SJCRH30 (cell line): ENCODE data around the gene RGS11. TPM values are rescaled to one million over a fixed set of nuclear protein-coding genes. Genes with fewer than 3 reads are reported as not detected.

ENCODE experiments used
- DNase-seq, 2 experiments: peaks; one replicate each; pipeline ENCODE4 v3.0.0-alpha.2; 2015 to 2020
- H3K27ac ChIP-seq: fragments of 250-450 bp; sonication (Bioruptor Pico); 2 replicates; pipeline ENCODE4 v1.5.1; 2020; ENCODE audit warnings: mild to moderate bottlenecking, moderate library complexity
- H3K27me3 ChIP-seq: fragments of 250-450 bp; sonication (Bioruptor Pico); 2 replicates; pipeline ENCODE4 v1.5.1; 2020; ENCODE audit warnings: mild to moderate bottlenecking, moderate library complexity
- H3K36me3 ChIP-seq: fragments of 250-450 bp; sonication (Bioruptor Pico); 2 replicates; pipeline ENCODE4 v1.5.1; 2020; ENCODE audit warnings: mild to moderate bottlenecking, moderate library complexity
- H3K4me1 ChIP-seq: fragments of 250-450 bp; sonication (Bioruptor Pico); 2 replicates; pipeline ENCODE4 v1.5.1; 2020; ENCODE audit warnings: mild to moderate bottlenecking, moderate library complexity
- H3K4me3 ChIP-seq: fragments of 250-450 bp; sonication (Bioruptor Pico); 2 replicates; pipeline ENCODE4 v1.5.1; 2020; ENCODE audit warnings: mild to moderate bottlenecking, moderate library complexity
- H3K9me3 ChIP-seq: fragments of 250-450 bp; sonication (Bioruptor Pico); replicated peaks from 2 replicates; pipeline ENCODE4 v1.5.1; 2020; ENCODE audit warnings: mild to moderate bottlenecking, moderate library complexity
- total RNA-seq: library from RNA; depleted of rRNA; stranded (reverse); fragments of >200 nt; shearing (Covaris generic); gene quantifications from 2 replicates; pipeline ENCODE4 v1.2.3, GENCODE V29; 2014; rRNA removed

RGS11 gene
- total RNA-seq: not detected in 2 replicates

DNA sequence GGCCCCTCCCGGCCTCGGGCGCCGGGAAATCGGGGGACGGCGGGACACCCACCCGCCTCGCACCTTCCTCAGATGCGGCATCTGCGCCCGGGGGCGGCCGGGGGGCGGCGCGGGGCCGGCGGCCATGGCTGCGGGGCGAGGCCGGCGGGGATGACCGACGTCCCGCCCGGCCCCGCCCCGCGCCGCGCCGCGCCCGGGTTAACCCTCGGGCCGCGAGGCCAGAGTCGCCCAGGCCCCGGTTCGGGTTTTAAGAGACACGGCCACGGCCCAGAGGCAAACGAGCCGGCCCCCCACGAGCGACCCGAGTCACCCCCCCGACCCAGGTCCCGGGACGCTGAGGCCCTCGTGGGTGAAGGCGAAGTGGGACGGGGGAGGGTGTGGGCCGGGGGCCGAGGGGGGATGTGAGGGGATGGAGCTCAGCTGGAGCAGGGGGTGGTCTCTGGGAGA is at the start of gene RGS11:
Gene RGS11, minus strand, starts transcription at position 159 of the 447 bp plus-strand sequence. Its CDS starts 33 bp downstream, at position 126.
- Histone ChIP-seq H3K4me1 (peaks cover 2% of the 10 kb centered on the region; the same call in 1 of the 2 replicates), H3K27ac (no peak within 1 kb of the TSS), H3K36me3 (no peaks in the 10 kb centered on the region), H3K4me3 (no peak within 1 kb of the TSS), H3K9me3 (no peaks in the 10 kb centered on the region), H3K27me3 (no peaks in the 10 kb centered on the region)
- DNase-seq: no peak

GRCh38 chr16:324451-325334 is 48.9 kb upstream of the RGS11 start:
- Histone ChIP-seq H3K27ac (no peak overlapping the region), H3K4me1 (peaks cover 11% of the 10 kb centered on the region), H3K4me3 (no peak overlapping the region), H3K27me3 (no peaks in the 10 kb centered on the region), H3K9me3 (no peaks in the 10 kb centered on the region), H3K36me3 (no peaks in the 10 kb centered on the region)
- DNase-seq: no peak

GRCh38 chr16:324201-324450 is 48.4 kb upstream of the RGS11 start:
- Histone ChIP-seq H3K36me3 (no peaks in the 10 kb centered on the region), H3K4me1 (peaks cover 11% of the 10 kb centered on the region)
- DNase-seq: no peak

DNA sequence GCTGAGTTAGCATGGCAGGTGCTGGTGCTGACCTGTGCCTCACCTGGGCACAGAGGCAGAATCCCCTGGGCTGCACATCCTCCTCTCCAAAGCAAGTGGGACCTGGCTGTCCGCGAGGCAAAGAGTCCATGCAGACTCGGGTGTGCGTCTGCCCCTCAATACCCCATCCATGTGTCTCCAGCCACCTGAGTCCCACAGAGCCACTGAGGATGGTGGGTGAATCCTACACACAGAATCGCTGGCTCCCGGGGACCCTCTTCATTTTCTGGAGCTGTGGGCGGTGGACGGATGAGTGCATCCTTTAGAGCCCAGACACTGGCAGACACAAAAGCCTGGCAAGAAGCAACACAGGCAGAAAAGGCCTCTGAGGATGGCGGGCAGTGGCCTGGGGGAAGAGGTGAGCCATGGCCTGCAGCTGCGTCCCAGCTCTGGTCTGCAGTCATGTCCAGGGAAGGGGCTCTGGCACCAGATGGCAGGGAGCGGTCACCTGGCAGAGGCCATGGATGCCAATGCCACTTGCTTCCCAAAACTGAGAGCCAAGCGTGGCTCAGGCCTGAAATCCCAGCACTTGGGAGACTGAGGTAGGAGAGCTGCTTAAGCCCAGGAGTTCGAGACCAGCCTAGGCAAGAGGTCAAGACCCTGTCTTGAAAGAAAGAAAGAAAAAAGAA is 46.9 kb upstream of the RGS11 start:
- Histone ChIP-seq H3K9me3 (no peaks in the 10 kb centered on the region), H3K27ac (no peak overlapping the region), H3K4me3 (no peak overlapping the region), H3K4me1 (peaks cover 6% of the 10 kb centered on the region; the same call in 1 of the 2 replicates), H3K36me3 (no peaks in the 10 kb centered on the region), H3K27me3 (no peaks in the 10 kb centered on the region)
- no peak for DNase-seq

More at GRCh38 chr16:324201-324450, 48.4 kb upstream of the RGS11 start:
- Histone ChIP-seq H3K27ac (no peak overlapping the region), H3K27me3 (no peaks in the 10 kb centered on the region), H3K9me3 (no peaks in the 10 kb centered on the region), H3K4me3 (no peak overlapping the region)

- DNase-seq: no peak
These were observed 45.8 kb upstream of the RGS11 start for GRCh38 chr16:321532-321931.

DNA sequence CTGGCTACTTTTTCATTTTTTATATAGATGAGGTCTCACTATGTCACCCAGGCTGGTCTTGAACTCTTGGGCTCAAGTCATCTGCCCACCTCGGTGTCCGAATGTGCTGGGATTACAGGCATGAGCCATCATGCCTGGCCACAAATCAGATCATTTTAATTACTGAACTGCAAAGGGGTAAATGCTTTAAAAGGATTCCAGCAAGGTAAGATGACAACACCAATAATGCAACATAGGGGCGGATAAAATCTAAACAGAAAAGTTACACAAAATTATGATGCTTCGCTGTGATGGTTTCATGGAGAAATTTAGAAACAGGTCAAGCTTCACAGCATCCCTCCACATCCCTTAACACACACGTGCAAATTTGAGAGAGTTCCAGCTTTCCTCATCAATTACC is 44.5 kb upstream of the RGS11 start:
- Histone ChIP-seq H3K9me3 (no peaks in the 10 kb centered on the region), H3K36me3 (no peaks in the 10 kb centered on the region), H3K27ac (no peak overlapping the region), H3K4me1 (no peaks in the 10 kb centered on the region), H3K27me3 (no peaks in the 10 kb centered on the region), H3K4me3 (no peak overlapping the region)
- no peak for DNase-seq

More at GRCh38 chr16:321532-321931, 45.8 kb upstream of the RGS11 start:
- H3K36me3 ChIP-seq: no peaks in the 10 kb centered on the region
- no peaks in the 10 kb centered on the region for H3K9me3 ChIP-seq
- H3K27ac ChIP-seq: no peak overlapping the region
- no peaks in the 10 kb centered on the region for H3K27me3 ChIP-seq
- no peaks in the 10 kb centered on the region for H3K4me1 ChIP-seq
- H3K4me3 ChIP-seq: no peak overlapping the region

DNA sequence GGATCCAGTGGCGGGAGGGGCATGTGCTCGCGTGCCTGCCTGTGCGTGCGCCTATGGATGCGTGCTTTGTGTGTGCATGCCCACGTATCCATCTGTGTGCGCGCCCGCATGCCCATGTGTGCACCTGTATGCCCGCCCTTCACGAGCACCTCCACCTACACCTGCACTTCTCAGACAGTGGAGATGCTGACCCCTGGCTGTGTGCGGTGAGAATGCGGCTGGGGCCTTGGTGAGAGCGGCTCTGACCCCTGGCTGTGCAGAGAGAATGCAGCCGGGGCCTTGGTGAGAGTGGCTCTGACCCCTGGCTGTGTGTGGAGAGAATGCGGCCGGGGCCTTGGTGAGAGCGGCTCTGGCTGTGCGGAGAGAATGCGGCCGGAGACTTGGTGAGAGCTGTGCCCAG is 42.9 kb upstream of the RGS11 start:
- no peaks in the 10 kb centered on the region for H3K36me3 ChIP-seq
- no peaks in the 10 kb centered on the region for H3K9me3 ChIP-seq
- H3K27me3 ChIP-seq: no peaks in the 10 kb centered on the region
- H3K27ac ChIP-seq: no peak overlapping the region
- no peaks in the 10 kb centered on the region for H3K4me1 ChIP-seq
- no peak overlapping the region for H3K4me3 ChIP-seq
- DNase-seq: no peak

DNA sequence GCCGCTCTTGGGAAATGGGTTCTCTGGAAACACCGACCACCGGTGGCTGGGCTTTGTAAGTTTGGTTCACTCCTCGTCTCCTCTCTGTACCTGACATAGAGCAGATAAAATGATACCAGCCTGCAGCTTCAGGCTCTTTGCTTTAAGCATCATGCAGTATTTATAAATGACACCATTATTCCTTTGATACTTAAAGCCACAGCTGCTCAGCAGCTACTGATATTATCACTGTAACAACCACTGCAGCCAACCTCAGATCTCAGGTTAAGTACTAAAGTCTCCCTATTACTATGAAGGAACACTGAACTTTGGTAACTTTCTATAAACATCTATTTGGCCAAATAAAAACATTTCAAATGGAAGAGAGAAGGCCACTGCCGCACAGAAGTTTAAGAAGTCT is 41.8 kb upstream of the RGS11 start:
- H3K9me3 ChIP-seq: no peaks in the 10 kb centered on the region
- DNase-seq: no peak
- no peaks in the 10 kb centered on the region for H3K36me3 ChIP-seq

DNA sequence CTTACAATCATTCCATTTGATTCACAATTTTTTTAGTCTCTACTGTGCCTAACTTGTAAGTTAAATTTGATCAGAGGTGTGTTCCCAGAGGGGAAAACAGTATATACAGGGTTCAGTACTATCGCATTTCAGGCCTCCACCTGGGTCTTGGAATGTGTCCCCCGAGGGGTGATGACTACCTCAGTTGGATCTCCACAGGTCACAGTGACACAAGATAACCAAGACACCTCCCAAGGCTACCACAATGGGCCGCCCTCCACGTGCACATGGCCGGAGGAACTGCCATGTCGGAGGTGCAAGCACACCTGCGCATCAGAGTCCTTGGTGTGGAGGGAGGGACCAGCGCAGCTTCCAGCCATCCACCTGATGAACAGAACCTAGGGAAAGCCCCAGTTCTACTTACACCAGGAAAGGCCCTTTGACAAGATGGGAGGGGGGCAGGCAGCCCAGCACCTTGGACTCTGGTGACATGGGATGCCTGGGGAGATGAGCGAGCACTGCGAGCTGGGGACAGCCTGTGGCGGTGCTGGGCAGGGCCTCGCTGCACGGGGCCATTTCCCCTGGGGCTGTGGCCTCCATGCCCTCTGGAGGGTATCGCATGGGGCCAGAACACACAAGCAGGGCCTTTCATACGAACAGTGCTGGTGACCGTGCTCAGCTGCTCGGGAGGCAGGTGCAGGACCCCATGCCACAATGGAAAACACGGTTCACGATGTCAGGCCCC is 41.2 kb upstream of the RGS11 start:
- Histone ChIP-seq H3K4me3 (no peak overlapping the region), H3K27ac (no peak overlapping the region), H3K36me3 (no peaks in the 10 kb centered on the region)

More for the DNA sequence above, 41.8 kb upstream of the RGS11 start:
- H3K27ac ChIP-seq: no peak overlapping the region
- H3K4me3 ChIP-seq: no peak overlapping the region
- no peaks in the 10 kb centered on the region for H3K4me1 ChIP-seq
- no peaks in the 10 kb centered on the region for H3K27me3 ChIP-seq

GRCh38 chr16:314795-315299 is 39.1 kb upstream of the RGS11 start:
- DNase-seq: no peak
- no peak overlapping the region for H3K27ac ChIP-seq
- H3K27me3 ChIP-seq: no peaks in the 10 kb centered on the region
- no peaks in the 10 kb centered on the region for H3K36me3 ChIP-seq
- H3K4me1 ChIP-seq: no peaks in the 10 kb centered on the region
- H3K9me3 ChIP-seq: no peaks in the 10 kb centered on the region
- no peak overlapping the region for H3K4me3 ChIP-seq

More for the DNA sequence above, 41.2 kb upstream of the RGS11 start:
- no peak for DNase-seq
- no peaks in the 10 kb centered on the region for H3K9me3 ChIP-seq
- no peaks in the 10 kb centered on the region for H3K4me1 ChIP-seq
- no peaks in the 10 kb centered on the region for H3K27me3 ChIP-seq

- H3K36me3 ChIP-seq: no peaks in the 10 kb centered on the region
- no peak for DNase-seq
- no peaks in the 10 kb centered on the region for H3K9me3 ChIP-seq
- no peaks in the 10 kb centered on the region for H3K27me3 ChIP-seq
- no peak overlapping the region for H3K4me3 ChIP-seq
- no peaks in the 10 kb centered on the region for H3K4me1 ChIP-seq
- no peak overlapping the region for H3K27ac ChIP-seq
These were observed 38.6 kb upstream of the RGS11 start for GRCh38 chr16:314351-314750.

- Histone ChIP-seq H3K36me3 (no peaks in the 10 kb centered on the region), H3K27ac (no peak overlapping the region), H3K9me3 (no peaks in the 10 kb centered on the region), H3K4me1 (peaks cover under 1% of the 10 kb centered on the region; the same call in 1 of the 2 replicates), H3K27me3 (no peaks in the 10 kb centered on the region), H3K4me3 (no peak overlapping the region)
- no peak for DNase-seq
These were observed 36.0 kb upstream of the RGS11 start for GRCh38 chr16:311725-312124.

DNA sequence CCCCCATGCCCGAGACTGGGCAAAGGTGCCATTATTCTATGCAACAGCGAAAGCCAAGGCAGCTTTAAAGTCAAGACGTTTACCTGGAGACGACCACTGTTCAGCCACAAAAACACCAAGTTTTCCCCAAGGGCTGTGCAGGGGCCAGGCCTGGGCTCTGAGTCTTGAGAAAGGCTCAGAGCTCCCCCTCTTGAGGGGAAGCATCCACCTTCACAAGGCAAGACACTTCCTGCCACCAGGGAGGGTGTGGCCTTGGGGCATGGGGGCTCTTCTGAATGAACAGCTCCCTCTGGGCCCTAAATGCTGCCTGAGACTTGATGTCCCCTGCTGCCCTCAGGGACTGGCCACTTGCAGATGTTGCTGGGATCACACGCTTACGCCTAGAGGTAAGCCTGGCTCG is 33.7 kb upstream of the RGS11 start:
- Histone ChIP-seq H3K4me1 (peaks cover 9% of the 10 kb centered on the region), H3K4me3 (no peak overlapping the region), H3K27ac (no peak overlapping the region), H3K27me3 (no peaks in the 10 kb centered on the region), H3K36me3 (no peaks in the 10 kb centered on the region; the same call in 1 of the 2 replicates), H3K9me3 (no peaks in the 10 kb centered on the region)
- DNase-seq: no peak

DNA sequence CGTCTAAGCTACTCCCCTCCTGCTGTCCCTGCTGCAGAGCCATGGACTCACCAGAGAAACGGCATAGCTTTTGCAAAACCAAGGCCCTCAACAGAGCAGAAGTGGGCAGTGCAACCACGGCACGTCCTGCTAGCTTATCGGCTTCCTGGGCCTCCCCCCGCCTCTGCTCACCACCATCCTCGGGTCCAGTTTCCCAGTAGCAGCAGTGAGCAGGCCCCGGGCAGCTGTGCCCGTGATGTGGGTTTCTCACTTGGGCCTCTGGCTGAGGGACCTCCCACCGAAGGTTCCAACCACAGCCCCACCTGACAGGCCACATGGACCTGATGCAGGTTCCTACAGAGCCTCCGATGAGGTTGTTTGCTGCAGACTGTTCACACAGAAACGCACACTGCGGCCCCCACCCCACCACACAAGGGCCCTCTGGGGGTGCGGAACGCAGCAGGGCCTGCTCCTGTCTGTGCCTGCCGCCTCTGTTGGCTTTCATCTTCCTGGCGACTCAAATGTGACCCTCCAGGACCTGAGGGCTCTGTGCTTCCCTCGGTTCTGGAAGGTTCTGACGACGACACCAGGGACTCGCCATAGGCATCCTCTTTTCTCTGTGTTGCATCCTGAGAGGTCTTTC is 32.1 kb upstream of the RGS11 start:
- Histone ChIP-seq H3K4me3 (no peak overlapping the region), H3K4me1 (peaks cover 9% of the 10 kb centered on the region), H3K27me3 (no peaks in the 10 kb centered on the region), H3K9me3 (no peaks in the 10 kb centered on the region), H3K36me3 (peaks cover 2% of the 10 kb centered on the region; the same call in 1 of the 2 replicates), H3K27ac (no peak overlapping the region)
- no peak for DNase-seq
